ENCODE measurements around the gene GRIP2. TPM values are rescaled to one million over a fixed set of nuclear protein-coding genes. Genes with fewer than 3 reads are reported as not detected.

GRIP2 gene
- total RNA-seq, 4 donors from 2014 or later, result 0.77 to 8.0 (median 2.1) TPM

- Histone ChIP-seq H3K4me3 (no peak overlapping the region), H3K27ac (no peak overlapping the region), H3K4me1 (no peaks in the 10 kb centered on the region), H3K27me3 (no peaks in the 10 kb centered on the region), H3K36me3 (no peaks in the 10 kb centered on the region), H3K9me3 (no peaks in the 10 kb centered on the region)
- DNase-seq, result peak; percentile 8 to 14
- TF ChIP-seq, protein P1, sequence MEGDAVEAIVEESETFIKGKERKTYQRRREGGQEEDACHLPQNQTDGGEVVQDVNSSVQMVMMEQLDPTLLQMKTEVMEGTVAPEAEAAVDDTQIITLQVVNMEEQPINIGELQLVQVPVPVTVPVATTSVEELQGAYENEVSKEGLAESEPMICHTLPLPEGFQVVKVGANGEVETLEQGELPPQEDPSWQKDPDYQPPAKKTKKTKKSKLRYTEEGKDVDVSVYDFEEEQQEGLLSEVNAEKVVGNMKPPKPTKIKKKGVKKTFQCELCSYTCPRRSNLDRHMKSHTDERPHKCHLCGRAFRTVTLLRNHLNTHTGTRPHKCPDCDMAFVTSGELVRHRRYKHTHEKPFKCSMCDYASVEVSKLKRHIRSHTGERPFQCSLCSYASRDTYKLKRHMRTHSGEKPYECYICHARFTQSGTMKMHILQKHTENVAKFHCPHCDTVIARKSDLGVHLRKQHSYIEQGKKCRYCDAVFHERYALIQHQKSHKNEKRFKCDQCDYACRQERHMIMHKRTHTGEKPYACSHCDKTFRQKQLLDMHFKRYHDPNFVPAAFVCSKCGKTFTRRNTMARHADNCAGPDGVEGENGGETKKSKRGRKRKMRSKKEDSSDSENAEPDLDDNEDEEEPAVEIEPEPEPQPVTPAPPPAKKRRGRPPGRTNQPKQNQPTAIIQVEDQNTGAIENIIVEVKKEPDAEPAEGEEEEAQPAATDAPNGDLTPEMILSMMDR (IDR thresholded peaks at IDR 0.05), result no peak
- no peak for TF ChIP-seq POLR2A (IDR thresholded peaks at IDR 0.05)
- intact Hi-C loops (cut with DNase I; ENCODE audit: low total_unique reads), result no loop called here
Observed at GRCh38 chr3:14510838-14511622, 29.1 kb downstream of the GRIP2 start.

GRCh38 chr3:14509796-14510100, 30.4 kb downstream of the GRIP2 start:
- Histone ChIP-seq H3K36me3 (no peaks in the 10 kb centered on the region), H3K9me3 (no peaks in the 10 kb centered on the region), H3K27ac (no peak overlapping the region), H3K4me3 (no peak overlapping the region), H3K27me3 (no peaks in the 10 kb centered on the region), H3K4me1 (no peaks in the 10 kb centered on the region)
- intact Hi-C loops (cut with DNase I; ENCODE audit: low total_unique reads), result no loop called here
- no peak for TF ChIP-seq POLR2A (IDR thresholded peaks at IDR 0.05)
- TF ChIP-seq, protein P1 (IDR thresholded peaks at IDR 0.05), result no peak
- peak; percentile 10 to 11 for DNase-seq

DNA sequence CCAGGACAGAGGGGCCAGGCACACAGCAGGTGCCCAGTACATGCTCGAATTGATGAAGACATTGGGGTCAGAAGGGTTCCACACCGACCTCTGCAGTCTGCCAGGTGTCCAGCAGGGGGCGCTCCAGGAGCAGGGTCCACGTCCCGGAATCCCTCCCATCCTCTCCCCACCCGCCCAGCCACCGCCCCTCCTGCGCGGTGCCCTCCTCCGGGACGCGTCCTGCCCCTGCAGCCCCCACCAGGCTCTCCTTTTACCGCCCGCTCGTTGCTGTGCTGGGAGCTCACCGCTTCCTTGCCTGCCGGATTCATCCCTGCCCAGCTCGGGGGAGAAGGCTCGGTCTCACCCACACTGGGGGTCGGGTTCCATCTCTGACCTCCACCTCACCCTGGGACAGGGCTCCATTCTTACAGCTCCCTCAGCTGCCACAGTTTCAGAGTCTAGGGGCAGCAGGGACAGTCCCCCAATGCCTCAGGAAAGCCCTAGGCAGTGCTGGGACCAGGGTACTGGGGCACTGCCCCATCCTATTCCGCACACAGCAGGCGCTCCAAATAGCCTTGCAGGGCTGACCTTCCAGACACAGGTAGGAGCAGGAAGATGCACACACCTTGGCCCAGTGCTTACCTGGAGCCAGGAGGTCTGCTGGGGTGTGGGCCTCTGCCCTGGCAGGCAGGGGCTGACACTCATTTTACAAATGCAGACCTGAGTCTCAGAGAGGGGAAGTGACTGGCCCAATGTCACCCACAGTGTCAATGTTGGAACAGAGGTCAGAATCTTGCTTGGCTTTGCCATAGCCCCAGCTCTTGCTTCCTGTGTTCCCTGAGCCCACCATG, 31.0 kb downstream of the GRIP2 start:
- Histone ChIP-seq H3K36me3 (no peaks in the 10 kb centered on the region), H3K27me3 (no peaks in the 10 kb centered on the region), H3K4me3 (no peak overlapping the region), H3K27ac (no peak overlapping the region), H3K4me1 (no peaks in the 10 kb centered on the region), H3K9me3 (no peaks in the 10 kb centered on the region)
- intact Hi-C loops (cut with DNase I; ENCODE audit: low total_unique reads), result no loop called here
- DNase-seq, result peak; percentile 70 to 73
- TF ChIP-seq POLR2A (IDR thresholded peaks at IDR 0.05), result no peak
- TF ChIP-seq, protein P1 (IDR thresholded peaks at IDR 0.05), result peak; percentile 72 to 98 (median 86)

- Histone ChIP-seq H3K36me3 (no peaks in the 10 kb centered on the region), H3K4me1 (no peaks in the 10 kb centered on the region), H3K27ac (no peak overlapping the region), H3K27me3 (no peaks in the 10 kb centered on the region), H3K4me3 (no peak overlapping the region), H3K9me3 (no peaks in the 10 kb centered on the region)
- intact Hi-C loops (cut with DNase I; ENCODE audit: low total_unique reads), result no loop called here
- no peak for TF ChIP-seq POLR2A (IDR thresholded peaks at IDR 0.05)
- TF ChIP-seq, protein P1 (IDR thresholded peaks at IDR 0.05), result no peak
- peak; percentile 4 to 10 for DNase-seq
Observed at GRCh38 chr3:14508505-14508819, 31.7 kb downstream of the GRIP2 start.
